Thoracic aorta (tissue), 2 donors: Measurements from ENCODE around the gene PDCD1. TPM values are rescaled to one million over a fixed set of nuclear protein-coding genes. Genes with fewer than 3 reads are reported as not detected.

Experiments used
- ATAC-seq: fragments of 150-250 bp; one replicate; pipeline ENCODE4 v1.8.0; 2017; ENCODE audit warnings: low read depth; ENCODE audit not compliant: insufficient number of reproducible peaks, low FRiP score
- DNase-seq: peaks from one replicate; pipeline ENCODE4 v3.0.0-alpha.2; 2020; ENCODE audit warnings: low spot score
- H3K27ac ChIP-seq, 2 donors: fragments of 200-600 bp; sonication (generic); 1 replicate in 1 of 2; 2 replicates in 1 of 2; pipeline ENCODE4 v1.5.1; 2016; ENCODE audit warnings: mild to moderate bottlenecking in 2 of 2, moderate library complexity in 2 of 2
- H3K27me3 ChIP-seq: fragments of 200-600 bp; sonication (generic); replicated peaks from 2 replicates; pipeline ENCODE4 v1.6.0; 2016; ENCODE audit warnings: mild to moderate bottlenecking; ENCODE audit not compliant: insufficient read depth
- H3K36me3 ChIP-seq: fragments of 200-600 bp; sonication (generic); one replicate; pipeline ENCODE4 v1.5.1; 2016
- H3K4me1 ChIP-seq, 2 donors: fragments of 200-600 bp; sonication (generic); 1 replicate in 1 of 2; 2 replicates in 1 of 2; pipeline versions ENCODE4 v1.5.1 to v1.6.0; 2016; ENCODE audit warnings: low read depth in 2 of 2, mild to moderate bottlenecking in 1 of 2; ENCODE audit not compliant: control insufficient read depth in 1 of 2
- H3K4me3 ChIP-seq: fragments of 200-600 bp; sonication (generic); 2 replicates; pipeline ENCODE4 v1.5.1; 2016; ENCODE audit warnings: mild to moderate bottlenecking
- H3K9me3 ChIP-seq: fragments of 200-600 bp; sonication (generic); 2 replicates; pipeline ENCODE4 v1.5.1; 2016
- total RNA-seq, 2 donors: library from RNA; depleted of rRNA; stranded (reverse); fragments of >200 nt; gene quantifications; one replicate each; pipeline versions ENCODE4 v1.1.0 to v1.2.3, GENCODE V29; 2016
- TF ChIP-seq, protein P1 (sequence below): fragments of 200-600 bp; sonication (generic); IDR thresholded peaks from one replicate; pipeline ENCODE4 v1.5.1; 2019; ENCODE audit warnings: antibody characterized with exemption

Gene PDCD1
- total RNA-seq, 2 donors from 2014 or later = 0.68 to 0.92 TPM

DNA sequence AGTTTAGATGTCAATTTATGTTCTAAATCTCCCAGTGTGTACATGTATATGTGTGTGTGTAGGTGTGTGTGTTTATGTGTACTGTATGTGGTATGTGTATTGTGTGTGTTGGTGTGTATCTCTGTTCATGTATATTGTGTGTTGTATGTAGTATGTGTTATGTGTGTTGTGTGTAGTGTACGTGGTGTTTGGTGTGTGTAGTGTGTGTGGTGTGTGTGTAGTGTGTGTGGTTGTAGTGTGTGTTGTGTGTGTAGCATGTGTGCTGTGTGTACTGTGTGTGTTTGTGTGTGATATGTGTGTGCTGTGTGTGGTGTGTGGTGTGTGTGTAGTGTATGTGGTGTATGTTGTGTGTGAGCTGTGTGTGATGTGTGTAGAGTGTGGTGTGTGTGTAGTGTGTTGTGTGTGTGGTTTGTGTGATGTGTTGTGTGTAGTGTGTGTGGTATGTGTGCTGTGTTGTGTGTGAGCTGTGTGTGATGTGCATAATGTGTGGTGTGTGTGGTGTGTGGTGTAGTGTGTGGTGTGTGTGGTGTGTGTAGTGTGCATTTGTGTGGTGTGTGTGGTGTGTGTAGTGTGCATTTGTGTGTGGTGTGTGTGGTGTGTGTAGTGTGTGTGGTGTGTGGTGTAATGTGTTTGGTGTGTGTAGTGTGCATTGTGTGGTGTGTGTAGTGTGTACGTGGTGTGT is 5.6 kb upstream of the PDCD1 start:
- Histone ChIP-seq H3K27ac (no peak overlapping the region), H3K9me3 (no peaks in the 10 kb centered on the region), H3K4me1 (no peaks in the 10 kb centered on the region), H3K4me3 (no peak overlapping the region), H3K36me3 (no peaks in the 10 kb centered on the region), H3K27me3 (peaks cover 23% of the 10 kb centered on the region)
- TF ChIP-seq, protein P1, sequence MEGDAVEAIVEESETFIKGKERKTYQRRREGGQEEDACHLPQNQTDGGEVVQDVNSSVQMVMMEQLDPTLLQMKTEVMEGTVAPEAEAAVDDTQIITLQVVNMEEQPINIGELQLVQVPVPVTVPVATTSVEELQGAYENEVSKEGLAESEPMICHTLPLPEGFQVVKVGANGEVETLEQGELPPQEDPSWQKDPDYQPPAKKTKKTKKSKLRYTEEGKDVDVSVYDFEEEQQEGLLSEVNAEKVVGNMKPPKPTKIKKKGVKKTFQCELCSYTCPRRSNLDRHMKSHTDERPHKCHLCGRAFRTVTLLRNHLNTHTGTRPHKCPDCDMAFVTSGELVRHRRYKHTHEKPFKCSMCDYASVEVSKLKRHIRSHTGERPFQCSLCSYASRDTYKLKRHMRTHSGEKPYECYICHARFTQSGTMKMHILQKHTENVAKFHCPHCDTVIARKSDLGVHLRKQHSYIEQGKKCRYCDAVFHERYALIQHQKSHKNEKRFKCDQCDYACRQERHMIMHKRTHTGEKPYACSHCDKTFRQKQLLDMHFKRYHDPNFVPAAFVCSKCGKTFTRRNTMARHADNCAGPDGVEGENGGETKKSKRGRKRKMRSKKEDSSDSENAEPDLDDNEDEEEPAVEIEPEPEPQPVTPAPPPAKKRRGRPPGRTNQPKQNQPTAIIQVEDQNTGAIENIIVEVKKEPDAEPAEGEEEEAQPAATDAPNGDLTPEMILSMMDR = no peak
- ATAC-seq = no peak
- no peak for DNase-seq

DNA sequence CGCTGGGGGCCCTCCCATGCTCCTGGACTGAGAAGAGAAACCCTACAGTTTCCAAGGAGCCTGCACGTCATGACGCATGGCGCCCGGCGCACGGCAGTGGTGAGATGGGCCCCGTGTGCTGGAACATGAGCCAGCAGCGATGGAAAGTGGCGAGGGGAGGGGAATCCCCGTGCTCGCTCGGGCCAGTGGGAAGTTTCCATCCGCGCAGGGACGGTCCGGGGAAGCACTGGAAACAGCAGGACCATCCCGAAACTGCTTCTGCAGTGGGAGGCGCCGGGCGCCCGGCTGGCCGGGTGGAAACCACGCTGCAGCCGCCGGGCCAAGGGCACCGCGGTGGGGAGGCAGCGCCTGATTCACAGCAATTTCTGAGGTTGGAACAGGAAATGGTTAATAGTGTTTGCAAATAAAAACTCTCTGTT is 4.9 kb upstream of the PDCD1 start:
- no peaks in the 10 kb centered on the region for H3K9me3 ChIP-seq
- H3K27me3 ChIP-seq = peaks cover 23% of the 10 kb centered on the region
- ATAC-seq = no peak
- DNase-seq = no peak
- TF ChIP-seq, protein P1 = no peak
- peak overlapping the region; percentile 9 for H3K4me3 ChIP-seq
- no peaks in the 10 kb centered on the region for H3K36me3 ChIP-seq
- H3K4me1 ChIP-seq = no peaks in the 10 kb centered on the region
- H3K27ac ChIP-seq = no peak overlapping the region

DNA sequence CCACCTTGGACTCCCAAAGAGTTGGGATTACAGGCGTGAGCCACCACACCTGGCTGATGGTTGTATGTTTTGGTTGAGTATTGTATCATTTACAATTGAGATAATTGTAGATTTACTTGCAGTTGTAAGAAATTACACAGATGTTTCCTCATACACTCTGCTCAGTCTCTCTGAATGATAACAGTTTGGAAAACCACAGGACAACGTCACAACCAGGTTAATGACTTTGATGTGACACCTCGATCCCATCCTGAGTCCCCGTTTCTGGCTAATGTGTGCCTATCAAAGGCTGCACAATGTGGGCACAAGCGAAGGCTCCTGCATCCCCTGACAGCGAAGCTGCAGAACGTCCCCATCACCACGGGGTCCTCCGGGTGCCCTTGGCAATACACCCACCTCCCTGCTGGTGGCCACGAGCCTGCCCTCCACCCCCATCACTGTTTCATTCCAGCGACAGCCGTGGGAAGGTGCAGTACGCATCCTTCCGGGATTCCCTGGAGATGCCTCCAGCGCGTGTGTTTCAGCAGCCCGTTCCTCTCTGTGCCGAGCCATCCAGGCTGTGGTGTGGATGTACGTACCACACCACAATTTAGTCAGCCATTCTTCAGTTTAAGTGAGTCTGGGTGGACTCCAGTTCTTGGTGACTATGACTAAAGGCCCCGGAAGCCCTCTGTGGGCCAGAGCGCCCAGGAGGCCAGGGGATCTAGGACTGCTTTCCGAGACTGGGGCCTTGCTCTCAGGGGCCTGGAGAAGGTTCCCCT is 4.3 kb upstream of the PDCD1 start:
- Histone ChIP-seq H3K4me3 (peak overlapping the region; percentile 9), H3K27me3 (peaks cover 23% of the 10 kb centered on the region), H3K4me1 (no peaks in the 10 kb centered on the region), H3K27ac (no peak overlapping the region), H3K36me3 (no peaks in the 10 kb centered on the region), H3K9me3 (no peaks in the 10 kb centered on the region)
- no peak for DNase-seq
- ATAC-seq = no peak
- TF ChIP-seq, protein P1 = no peak

DNA sequence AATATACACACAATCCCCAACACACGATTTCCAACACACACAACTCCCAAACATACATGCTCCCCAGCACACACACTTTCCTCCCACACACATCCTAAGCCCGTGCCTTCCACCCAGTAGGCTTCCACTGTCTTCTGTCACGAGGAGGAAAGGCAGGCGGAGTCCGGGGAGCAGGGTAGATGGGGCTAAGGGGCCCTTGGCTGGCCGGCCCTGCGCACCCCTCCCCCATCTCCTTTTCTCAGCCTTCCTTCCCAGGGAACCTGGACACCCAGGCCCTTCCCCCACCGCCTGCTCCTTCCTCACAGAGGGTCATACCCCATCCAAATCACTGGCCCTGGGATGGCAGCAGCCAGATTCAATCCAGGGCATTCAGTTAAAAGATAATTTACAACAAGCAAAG is 3.4 kb upstream of the PDCD1 start:
- DNase-seq = no peak
- no peak for ATAC-seq
- no peak overlapping the region for H3K27ac ChIP-seq
- TF ChIP-seq, protein P1 = no peak
- no peak overlapping the region for H3K4me3 ChIP-seq
- H3K4me1 ChIP-seq = no peaks in the 10 kb centered on the region
- no peaks in the 10 kb centered on the region for H3K36me3 ChIP-seq
- no peaks in the 10 kb centered on the region for H3K9me3 ChIP-seq
- H3K27me3 ChIP-seq = peaks cover 23% of the 10 kb centered on the region

DNA sequence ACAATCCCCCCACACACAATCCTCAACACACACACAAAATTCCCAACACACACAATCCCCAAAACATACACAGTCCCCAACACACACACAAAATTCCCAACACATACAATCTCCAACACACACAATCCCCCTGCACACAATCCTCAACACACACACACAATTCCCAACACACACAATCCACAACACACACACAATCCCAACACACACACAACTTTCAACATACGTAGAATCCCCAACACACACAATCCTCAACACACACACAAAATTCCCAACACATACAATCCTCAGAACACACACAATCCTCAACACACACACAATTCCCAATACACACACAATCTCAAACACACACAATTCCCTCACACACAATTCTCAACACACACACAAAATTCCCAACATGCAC is 2.6 kb upstream of the PDCD1 start:
- ATAC-seq = no peak
- no peaks in the 10 kb centered on the region for H3K9me3 ChIP-seq
- no peaks in the 10 kb centered on the region for H3K4me1 ChIP-seq
- TF ChIP-seq, protein P1 = no peak
- H3K36me3 ChIP-seq = no peaks in the 10 kb centered on the region
- no peak overlapping the region for H3K4me3 ChIP-seq
- H3K27me3 ChIP-seq = peaks cover 23% of the 10 kb centered on the region
- H3K27ac ChIP-seq = no peak overlapping the region
- DNase-seq = no peak
